Fibroblast of upper back skin (primary cell): ENCODE data around the gene FN3K.
A peak's percentile ranks its signal among the peaks of the same experiment; 100 is the strongest.

ENCODE experiments used
- DNase-seq: peaks from one replicate; pipeline ENCODE4 v3.0.0-alpha.2; 2013

FN3K gene

DNA sequence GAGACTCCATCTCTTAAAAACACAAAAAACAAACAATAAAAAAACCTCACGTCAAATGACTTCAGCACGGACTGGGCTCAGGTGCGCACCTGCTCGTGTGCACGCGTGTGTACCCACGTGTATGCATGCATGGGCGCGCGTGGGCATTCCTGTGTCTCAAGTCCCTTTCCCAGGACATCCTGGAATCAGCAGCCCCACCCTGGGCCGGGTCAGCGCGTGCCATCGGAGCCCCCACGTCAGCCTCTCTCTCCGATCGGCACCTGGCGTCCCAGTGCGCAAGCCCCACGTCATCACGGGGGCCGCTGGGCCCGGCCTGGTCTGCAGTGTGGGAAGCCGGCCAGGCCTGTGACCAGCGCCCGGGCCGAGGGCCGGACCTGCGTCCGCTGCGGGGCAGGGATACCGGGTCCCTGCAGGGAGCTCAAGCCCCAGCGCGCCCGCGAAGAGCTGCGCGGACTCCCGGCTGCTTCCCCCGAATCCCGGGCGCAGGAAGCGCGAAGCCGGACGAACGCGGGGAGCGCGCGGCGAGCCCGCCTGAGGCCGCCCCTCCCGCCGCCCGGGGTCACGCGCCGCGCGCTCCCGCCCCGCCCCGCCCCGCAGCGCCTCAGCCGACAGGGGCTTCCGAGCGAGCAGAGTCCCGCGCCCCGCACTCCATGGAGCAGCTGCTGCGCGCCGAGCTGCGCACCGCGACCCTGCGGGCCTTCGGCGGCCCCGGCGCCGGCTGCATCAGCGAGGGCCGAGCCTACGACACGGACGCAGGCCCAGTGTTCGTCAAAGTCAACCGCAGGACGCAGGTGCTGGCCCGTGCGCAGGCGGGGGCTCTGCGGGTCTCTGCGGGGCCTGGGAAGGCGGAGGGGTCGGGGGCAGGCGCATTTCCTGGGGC lies at the start of gene FN3K:
FN3K (plus strand) TSS at position 629 of the 880 bp plus-strand sequence; CDS start at position 651, 22 bp downstream.
- DNase-seq = peak; percentile 27

DNA sequence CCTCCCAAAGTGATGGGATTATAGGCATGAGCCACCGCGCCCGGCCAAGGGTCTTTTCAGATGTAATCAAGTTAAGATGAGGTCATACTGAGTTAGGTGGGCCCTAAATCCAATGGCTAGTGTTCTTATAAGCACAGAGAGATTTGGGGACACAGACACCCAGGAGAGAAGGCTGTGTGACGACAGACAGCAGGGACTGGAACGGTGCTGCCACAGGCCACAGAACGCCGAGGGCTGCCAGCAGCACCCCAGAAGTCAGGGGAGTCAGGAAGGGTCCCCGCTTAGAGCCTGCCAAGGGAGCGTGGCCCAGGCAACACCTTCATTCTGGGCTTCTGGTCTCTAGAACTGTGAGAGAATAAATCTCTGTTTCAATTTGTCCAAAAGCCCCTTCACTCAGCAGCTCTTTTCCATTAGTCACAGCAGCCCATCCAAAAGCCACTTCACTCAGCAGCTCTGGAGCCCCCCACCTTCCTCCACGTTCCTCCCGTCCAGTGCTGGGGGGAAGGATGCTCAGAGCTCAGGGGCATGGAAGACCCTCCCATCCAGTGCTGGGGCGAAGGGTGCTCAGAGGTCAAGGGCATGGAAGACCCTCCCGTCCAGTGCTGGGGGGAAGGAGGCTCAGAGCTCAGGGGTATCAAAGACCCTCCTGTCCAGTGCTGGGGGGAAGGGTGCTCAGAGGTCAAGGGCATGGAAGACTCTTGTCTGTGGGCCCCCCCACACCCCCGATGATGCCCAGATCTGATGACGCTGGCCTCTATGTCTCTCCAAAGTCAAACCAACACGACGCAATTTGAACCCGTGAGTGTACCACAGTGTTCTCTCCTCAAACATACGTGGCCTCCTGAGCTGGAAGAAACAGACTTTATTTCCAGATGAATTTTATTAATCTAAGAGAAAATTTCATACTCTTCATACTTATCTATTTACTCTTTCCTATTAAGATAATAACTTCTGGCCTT lies 48.8 kb upstream of the FN3K start:
- no peak for DNase-seq

DNA sequence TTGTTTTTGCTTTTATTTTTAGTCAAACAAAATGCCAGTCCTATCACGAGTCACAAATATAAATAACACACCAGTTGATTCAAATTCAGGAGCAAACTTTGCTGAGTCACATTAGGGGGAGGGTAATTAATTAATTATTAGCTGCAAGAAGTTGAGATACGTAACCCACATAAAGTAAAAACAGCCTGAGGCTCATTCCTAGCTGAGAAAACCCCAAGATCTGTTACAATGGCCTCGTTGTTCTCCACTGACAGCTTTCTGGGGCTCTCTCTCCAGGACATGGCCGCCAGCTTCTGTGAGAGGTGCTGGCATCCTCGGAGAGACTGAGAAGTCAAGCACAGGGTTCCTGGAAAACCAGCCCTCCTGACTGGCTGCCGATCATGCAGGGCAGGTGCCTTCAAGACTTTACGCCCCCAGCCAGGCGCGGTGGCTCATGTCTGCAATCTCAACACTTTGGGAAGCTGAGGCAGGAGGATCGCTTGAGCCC lies 48.0 kb upstream of the FN3K start:
- DNase-seq = no peak

DNA sequence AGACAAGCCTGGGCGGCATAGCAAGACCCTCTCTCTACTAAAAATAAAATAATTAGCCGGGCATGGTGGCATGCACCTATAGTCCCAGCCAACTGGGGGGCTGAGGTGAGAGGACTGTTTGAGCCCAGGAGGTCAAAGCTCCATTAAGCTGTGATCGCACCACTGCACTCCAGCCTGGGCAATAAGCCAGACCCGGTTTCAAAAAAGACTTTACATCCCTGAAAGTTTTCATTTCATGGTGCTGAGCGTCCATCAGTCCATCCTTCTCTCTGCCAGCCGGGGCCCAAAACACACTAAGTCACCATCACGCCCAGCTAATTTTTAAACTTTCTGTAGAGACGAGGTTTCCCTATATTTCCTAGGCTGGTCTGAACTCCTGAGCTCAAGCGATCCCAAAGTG lies 47.5 kb upstream of the FN3K start:
- DNase-seq = no peak

DNA sequence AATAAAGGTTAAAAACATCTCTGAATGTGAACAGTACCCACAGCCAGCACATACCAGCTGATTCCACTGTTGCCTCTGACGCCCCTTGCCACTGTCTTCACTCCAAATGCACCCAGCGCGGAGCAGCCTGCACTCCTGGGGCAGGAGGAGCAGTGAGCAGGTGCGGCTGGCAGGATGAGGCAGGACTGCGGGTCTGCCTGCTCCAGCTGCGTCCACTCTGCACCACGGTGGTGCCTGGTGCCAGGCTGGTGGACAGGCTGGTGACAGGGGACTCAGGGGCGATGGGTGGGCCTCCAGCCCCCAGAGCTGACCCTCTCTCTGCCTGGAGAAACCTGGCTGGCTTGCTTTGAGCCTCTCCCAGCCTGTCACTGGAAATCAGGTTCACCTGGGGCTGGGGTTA lies 46.3 kb upstream of the FN3K start:
- no peak for DNase-seq

DNA sequence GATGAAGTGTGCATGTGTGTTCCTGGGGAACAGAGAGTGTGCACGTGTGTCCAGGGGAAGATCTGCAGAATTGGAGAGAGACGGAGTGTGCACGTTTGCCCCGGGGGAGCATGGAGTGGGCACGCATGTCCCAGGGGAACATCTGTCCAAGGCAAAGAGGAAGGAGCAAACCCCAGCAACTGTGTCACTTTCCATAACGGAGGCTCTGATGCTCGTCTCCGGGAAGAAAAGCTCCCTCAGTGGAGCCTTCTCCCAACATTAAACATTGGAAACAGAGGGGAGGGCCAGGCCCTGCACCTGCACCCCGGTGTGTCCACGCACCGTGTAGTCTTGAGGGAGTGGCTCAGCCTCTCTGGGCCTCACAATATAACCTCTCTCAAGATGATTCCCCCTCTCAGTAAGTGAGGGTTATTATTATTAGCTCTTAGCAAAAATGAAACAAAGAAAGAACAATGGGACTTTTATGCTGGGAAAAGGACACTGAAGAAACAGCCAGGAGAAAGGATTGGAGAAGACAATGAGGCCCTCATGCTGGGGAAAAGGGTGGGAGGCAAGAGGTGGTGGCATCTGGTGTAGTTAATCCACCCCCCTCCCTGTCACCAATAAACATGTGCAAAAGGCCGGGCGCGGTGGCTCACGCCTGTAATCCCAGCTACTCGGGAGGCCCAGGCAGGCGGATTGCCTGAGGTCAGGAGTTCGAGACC lies 44.5 kb upstream of the FN3K start:
- no peak for DNase-seq

DNA sequence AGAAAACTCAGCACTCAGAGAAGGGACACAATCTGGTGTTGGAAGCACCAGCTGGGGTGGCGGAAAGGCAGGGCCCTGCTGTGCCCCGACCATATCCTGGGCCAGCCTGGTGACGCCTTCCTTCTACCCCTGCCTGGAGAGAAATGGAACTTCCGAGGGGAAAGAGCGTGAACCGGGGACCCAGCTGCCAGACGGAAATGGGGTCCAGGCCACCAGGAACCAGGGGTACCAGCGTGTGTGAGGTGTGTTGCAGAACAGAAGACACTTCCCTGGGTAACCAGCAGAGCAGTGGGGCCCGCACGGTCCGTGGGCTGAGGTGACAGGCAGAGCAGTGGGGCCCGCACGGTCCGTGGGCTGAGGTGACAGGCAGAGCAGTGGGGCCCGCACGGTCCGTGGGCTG lies 43.7 kb upstream of the FN3K start:
- no peak for DNase-seq

DNA sequence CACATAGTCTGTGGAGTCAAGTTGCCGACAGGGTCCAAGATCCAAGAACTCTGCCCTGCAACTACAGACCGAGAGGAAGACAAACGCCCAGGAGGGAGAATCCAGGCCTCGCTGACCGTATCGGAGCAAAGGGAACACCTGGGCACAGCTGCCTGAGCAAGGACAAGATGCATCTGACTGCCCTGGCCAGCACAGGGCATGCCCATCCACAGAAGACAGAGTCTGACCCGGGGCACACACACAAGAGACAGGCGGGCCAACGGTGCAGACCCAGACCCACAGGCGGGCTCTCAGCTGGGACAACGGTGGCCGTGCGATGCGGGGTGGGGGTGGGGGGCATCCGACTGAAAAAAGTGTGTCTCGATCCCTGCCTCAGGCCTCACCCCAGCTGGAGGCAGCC lies 43.1 kb upstream of the FN3K start:
- DNase-seq = no peak

DNA sequence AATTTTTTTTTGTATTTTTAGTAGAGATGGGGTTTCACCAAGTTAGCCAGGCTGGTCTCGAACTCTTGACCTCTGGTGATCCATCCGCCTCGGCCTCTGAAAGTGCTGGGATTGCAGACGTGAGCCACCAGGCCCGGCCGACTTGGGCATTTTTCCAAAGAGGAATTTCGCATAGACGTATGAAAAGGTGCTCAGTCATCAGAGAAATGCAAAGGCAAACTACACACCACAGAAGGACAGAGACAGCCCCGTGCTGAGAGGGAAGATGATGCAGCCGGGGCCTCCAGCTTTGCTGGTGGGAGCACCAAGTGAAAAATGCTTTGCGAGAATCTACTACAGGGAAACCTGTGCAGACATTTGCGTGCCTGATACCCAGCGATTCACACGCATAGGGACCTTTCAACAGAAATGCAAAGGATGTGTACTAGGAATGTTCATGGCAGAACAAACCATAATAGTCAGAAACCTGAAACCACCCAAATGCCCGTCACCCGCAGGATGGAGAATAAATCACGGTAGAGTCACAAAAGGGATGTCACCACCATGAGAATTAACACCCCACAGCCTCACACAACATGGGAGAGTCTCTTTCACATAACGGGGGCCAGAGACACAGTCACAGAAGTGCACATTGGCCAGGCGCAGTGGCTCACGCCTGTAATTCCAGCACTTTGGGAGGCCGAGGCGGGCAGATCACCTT lies 42.1 kb upstream of the FN3K start:
- no peak for DNase-seq

DNA sequence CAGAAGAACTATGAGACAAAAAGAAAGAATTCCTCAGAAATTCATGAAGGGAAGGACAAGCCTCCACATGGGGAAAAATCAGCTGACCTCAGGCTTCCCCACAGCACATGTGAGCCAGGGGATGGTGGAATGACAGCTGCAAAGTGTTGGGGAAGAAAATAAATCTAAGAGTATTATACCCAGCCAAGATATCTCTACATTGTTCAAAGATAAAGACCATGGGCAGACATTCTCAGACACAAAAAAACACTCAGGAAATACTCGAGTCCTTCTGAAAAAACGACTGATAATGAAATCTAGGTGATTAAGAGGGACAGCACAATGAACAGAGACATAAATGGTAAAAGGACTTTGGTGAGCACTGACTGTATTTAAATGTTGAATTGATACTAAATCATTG lies 40.8 kb upstream of the FN3K start:
- no peak for DNase-seq

DNA sequence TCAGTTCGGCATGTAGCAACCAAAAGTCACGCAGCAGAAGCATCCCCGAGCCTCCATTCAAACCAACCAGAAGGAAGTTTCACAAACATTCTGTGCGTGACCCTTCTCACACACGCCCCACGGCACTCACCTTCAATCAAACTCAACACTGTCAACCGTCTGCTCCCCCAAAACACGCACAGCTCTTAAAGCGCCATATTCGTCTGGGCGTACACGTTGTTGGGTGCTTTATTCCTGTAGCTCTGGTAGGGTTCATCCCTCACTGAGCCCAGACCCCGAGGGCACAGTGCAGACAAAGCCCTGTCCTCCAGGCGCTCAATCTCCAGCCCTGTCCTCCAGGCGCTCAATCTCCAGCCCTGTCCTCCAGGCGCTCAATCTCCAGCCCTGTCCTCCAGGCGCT lies 39.2 kb upstream of the FN3K start:
- no peak for DNase-seq

DNA sequence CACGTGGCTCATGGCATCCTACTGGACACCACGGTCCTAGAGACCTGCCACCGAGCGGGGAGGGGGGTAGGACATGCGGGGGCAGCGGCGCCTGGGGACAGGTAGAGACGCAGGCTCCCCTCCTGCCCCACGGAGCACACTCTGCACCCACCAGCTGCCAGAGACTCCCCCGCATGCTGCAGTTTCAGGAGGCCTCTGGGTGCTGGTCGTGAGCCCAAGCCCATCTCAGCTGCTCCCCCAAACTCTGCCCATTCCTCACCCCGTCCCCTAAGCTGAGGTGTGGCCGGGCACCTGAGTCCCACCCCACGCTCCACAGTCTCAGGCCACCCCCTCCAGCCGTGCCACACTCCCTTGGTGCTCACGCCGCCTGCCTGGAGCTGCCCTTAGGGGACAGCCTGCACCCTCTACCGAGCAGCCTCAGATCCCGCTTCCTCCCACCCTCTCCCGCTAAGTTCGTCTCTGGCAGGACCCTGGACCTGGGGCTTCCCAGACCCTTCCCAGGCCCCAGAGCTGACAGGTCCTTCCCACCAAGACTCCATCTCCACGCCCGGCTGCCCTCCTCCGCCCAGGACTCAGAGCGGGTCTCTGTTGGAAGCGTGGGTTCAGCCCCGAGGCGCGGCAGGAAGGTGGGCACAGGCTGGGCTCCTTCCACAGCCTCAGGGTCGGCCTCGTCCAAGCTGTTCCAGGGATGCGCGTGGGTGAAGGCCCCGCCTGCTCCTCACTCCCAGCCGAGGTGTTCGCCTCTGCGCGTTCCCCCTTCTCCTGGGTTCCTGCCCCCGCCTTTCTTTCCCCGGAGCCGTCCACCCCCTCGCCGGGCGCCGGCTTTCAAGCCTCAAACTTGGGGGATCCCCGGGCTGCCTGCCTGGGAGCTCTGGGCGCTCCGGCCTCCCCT lies 38.3 kb upstream of the FN3K start:
- DNase-seq = no peak

DNA sequence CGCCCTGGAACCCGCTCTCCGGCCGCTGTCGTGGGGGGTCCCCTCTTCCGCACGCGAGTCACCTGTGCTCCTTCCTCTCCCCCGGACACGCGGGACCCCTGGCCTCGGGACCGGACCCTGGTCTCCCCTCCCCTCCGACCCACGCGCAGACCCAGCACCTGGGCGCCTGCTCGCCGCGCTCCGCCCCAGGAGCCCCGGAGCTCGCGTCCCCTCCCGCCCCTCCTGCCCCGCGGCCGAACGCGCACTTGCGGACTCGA lies 37.7 kb upstream of the FN3K start:
- DNase-seq = no peak

DNA sequence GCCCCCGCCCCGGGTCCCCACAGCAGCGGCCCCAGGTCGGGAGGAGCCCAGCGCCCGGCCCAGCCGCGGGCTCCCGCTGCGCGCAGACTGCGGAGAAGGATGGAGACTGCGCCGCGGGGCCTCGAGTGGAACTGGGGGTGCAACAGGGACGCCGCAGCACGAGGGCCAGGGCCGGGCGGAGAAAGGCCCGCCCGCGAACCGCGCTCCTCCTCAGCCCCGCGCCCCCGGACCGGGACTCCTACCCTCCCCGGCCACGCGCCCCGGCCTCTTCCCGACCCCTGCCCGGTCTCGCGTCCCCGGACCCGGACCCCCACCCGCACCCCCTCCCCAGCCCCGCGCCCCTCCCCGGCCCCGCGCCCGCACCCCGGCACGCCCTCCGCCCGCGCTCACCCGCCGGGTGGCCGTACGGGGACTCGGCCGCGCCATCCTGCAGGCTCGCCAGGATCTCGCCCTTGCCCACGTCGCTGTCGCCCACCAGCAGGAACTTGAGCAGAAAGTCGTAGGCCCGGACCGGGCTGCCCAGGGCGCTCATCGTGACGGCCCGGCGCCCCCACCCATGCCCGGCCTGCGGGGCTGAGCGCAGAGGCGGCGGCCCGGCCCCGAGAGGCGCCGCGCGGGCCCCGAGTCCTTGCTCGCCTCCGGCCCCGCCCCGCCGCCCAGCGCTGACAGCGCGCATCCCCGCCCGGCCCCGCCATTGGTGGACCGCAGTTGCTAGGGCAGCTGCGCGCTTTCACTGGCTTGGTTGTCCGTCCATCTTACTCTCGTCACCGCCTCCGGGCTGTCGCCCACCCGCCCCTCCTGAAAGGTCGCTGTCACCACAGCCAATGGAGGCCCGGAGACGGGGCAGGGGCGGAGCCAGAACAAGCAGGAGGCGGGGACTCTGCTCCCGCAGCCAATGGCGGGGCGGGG lies 37.1 kb upstream of the FN3K start, which contains the start of gene RAB40B:
RAB40B (minus strand) TSS at position 634 of the 909 bp plus-strand sequence; CDS start at position 532, 102 bp downstream.
- DNase-seq = peak; percentile 98

DNA sequence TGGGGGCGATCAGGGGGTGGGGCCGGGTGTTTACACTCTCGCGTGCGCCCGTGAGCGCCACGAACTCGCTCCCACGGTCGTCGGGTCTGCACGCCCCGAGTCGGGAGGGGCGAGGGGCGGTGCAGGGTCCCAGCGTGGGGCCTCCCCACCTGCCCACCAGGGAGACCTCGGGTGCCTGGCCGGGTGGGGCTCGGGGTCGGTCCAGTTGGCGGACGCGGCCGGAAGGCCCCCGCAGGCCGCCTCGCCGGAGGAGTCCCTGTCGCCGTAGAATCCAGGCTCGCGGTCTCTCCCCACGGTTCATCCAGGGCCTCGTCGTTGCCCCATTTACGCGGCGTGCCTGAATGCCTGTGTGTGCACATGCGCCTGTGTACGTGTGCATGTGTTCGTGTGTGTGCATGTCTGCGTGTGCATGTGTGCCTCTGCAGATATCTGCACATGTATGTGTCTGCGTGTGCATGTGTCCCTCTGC lies 36.4 kb upstream of the FN3K start:
- no peak for DNase-seq

DNA sequence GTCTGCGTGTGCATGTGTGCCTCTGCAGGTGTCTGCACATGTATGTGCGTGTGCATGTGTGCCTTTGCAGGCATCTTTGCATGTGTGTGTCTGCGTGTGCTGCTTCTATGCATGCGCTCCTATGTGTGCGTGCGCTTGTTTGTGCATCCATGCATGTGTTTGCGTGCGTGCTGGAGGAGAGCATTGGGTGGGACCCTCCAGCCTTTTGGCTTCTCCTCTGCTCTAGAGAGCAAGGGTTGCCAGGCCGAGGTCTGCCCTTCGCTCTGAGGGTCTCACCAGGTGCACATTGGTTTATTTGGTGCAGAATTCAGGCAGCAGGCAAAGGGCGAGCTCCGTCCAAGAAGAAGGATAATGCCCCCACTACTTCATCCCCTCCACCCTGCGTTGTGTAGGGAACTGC lies 35.9 kb upstream of the FN3K start:
- DNase-seq = no peak

DNA sequence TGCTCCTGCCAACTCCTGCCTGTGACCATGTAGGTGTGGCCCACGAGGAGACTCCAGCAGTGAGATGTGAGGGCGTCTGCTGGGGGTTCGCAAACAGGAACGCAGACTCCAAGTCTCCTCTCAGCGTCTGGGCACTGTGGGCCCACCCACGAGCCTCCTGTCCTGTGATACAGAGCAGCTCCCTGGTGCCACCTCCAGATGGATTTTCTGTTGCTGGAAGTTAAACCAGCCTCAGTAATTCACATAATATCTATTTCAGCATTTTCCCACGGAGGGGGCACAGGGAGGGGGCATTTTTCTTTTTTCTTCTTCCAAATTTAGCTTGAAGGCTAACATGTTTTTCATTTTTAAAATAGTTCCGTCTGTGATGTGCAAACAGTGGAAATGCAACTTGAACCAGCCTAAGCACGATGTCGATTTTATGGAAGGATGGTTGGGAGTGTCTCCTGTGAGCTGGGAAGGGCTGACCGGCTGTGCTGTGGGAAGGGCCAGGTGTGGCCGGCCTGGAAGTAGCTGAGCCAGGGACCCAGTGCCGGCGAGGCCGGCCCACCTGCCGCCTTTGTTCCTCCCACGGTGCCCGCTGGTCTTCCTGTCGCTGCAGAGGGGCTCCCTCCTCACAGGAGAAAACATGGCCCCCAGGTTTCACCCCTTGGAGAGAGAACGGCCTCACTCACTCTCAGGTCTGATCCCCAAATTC lies 33.0 kb upstream of the FN3K start:
- DNase-seq = no peak

DNA sequence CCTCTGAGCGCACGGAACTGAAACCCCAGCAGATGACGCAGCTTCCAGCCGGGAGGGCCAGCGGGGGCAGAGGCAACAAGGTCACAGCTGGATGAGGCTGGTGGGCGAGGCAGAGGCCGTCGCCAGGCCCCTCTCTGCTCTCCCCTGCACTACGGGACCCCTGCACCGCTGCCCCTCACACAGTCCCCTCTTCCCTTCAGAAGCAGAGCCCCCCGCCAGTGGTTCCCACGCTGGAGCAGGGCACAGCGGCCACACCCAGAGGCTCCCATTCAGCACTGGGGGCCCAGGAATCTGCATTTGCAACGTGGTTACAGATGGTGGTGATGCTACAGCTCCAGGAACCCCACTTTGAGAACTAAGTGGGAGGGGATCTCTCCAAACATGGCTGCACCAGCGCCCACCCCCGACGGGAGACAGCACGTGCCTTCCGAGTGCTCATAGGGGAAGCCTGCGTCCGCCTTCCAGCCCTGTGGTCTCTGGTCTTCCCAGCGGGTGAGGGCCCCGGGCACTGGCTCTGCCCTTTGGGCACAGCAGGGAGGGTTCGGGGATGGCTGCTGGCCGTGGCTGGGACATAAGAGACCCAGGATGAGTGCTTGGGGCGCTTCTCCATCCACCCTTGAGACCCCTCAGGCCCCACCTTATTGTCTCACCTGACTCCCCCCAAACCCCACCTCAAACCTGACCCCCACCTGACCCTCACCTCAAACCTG lies 32.2 kb upstream of the FN3K start:
- DNase-seq = no peak
